WTC11 (cell line): ENCODE results near the gene TGM2. TPM values are rescaled to one million over a fixed set of nuclear protein-coding genes. Genes with fewer than 3 reads are reported as not detected.

Source experiments
- ATAC-seq: fragments of 200-7000 bp; cut with Tn5 transposase; 2 replicates; pipeline ENCODE4 v1.10.0; 2021; ENCODE audit warnings: mild to moderate bottlenecking, moderate library complexity
- CTCF ChIA-PET: fragments of 300-600 bp; sonication (Branson Sonifier 250); formaldehyde crosslinking; loops from one replicate; lab custom pipeline; 2021; ENCODE audit warnings: antibody characterized with exemption; lab: Charles Lee
- POLR2A ChIA-PET: fragments of 350-600 bp; sonication (Branson Sonifier 250); formaldehyde crosslinking; loops from one replicate; lab custom pipeline; 2021; ENCODE audit warnings: antibody characterized with exemption; lab: Charles Lee
- DNase-seq: peaks from one replicate; pipeline ENCODE4 v3.0.0; 2021; ENCODE audit warnings: low spot score
- H3K27ac Mint-ChIP-seq: 2 replicates; pipeline ENCODE4 v1.8.0; 2021; ENCODE audit warnings: mixed read lengths
- H3K27me3 Mint-ChIP-seq: 2 replicates; pipeline ENCODE4 v1.8.0; 2021; ENCODE audit warnings: low read depth, mild to moderate bottlenecking, moderate library complexity, mixed read lengths
- H3K36me3 Mint-ChIP-seq: 2 replicates; pipeline ENCODE4 v1.8.0; 2021; ENCODE audit warnings: mixed read lengths
- H3K4me1 Mint-ChIP-seq: 2 replicates; pipeline ENCODE4 v1.8.0; 2022; ENCODE audit warnings: mixed read lengths
- H3K4me3 Mint-ChIP-seq: 2 replicates; pipeline ENCODE4 v1.8.0; 2021; ENCODE audit warnings: mild to moderate bottlenecking, moderate library complexity, mixed read lengths
- H3K9me3 Mint-ChIP-seq: 2 replicates; pipeline ENCODE4 v1.8.0; 2021; ENCODE audit warnings: mixed read lengths
- CDX4 ChIP-seq: fragments of 250-450 bp; sonication (Bioruptor Pico); IDR thresholded peaks from 2 replicates; pipeline ENCODE4 v1.9.0; 2021; ENCODE audit warnings: moderate library complexity, mild to moderate bottlenecking, inconsistent platforms, borderline replicate concordance
- FOXK1 ChIP-seq: sonication (generic); formaldehyde crosslinking; IDR thresholded peaks from 2 replicates; pipeline ENCODE4 v1.8.0; 2022; ENCODE audit warnings: mild to moderate bottlenecking, moderate library complexity, missing genetic modification reagents
- FOXP1 ChIP-seq: sonication (generic); formaldehyde crosslinking; IDR thresholded peaks from 2 replicates; pipeline ENCODE4 v1.8.0; 2022; ENCODE audit warnings: missing genetic modification reagents, mild to moderate bottlenecking, moderate library complexity, borderline replicate concordance
- HMGA2 ChIP-seq: fragments of 250-450 bp; sonication (Bioruptor Pico); IDR thresholded peaks from 2 replicates; pipeline ENCODE4 v1.4.0; 2021; ENCODE audit warnings: mild to moderate bottlenecking, moderate library complexity
- NFE2L1 ChIP-seq: sonication (generic); formaldehyde crosslinking; IDR thresholded peaks from 2 replicates; pipeline ENCODE4 v1.8.1; 2023; ENCODE audit warnings: missing genetic modification reagents
- RELA ChIP-seq: sonication (generic); formaldehyde crosslinking; IDR thresholded peaks from 2 replicates; pipeline ENCODE4 v1.8.1; 2022; ENCODE audit warnings: missing genetic modification reagents, mild to moderate bottlenecking, borderline replicate concordance
- SMAD3 ChIP-seq: sonication (generic); formaldehyde crosslinking; IDR thresholded peaks from 2 replicates; pipeline ENCODE4 v1.8.0; 2022; ENCODE audit warnings: missing genetic modification reagents, mild to moderate bottlenecking, borderline replicate concordance
- TEAD4 ChIP-seq: sonication (generic); formaldehyde crosslinking; IDR thresholded peaks from 2 replicates; pipeline ENCODE4 v1.8.0; 2022; ENCODE audit warnings: mild to moderate bottlenecking, missing genetic modification reagents
- ZNF232 ChIP-seq: sonication (generic); formaldehyde crosslinking; IDR thresholded peaks from 2 replicates; pipeline ENCODE4 v1.8.0; 2022; ENCODE audit warnings: mild to moderate bottlenecking, missing genetic modification reagents
- ZNF317 ChIP-seq: sonication (generic); formaldehyde crosslinking; IDR thresholded peaks from 2 replicates; pipeline ENCODE4 v1.8.1; 2023; ENCODE audit warnings: low read depth, mild to moderate bottlenecking, moderate library complexity, missing genetic modification reagents, borderline replicate concordance
- ZNF671 ChIP-seq: fragments of 250-450 bp; sonication (Bioruptor Pico); IDR thresholded peaks from 2 replicates; pipeline ENCODE4 v1.8.0; 2021; ENCODE audit warnings: mild to moderate bottlenecking
- total RNA-seq: library from RNA; stranded (reverse); gene quantifications from 3 replicates; pipeline ENCODE4 v1.2.3, GENCODE V29; 2021
- TF ChIP-seq, protein P1 (sequence below): sonication (generic); formaldehyde crosslinking; conservative IDR thresholded peaks from 2 replicates; pipeline ENCODE4 v1.8.1; 2022; ENCODE audit warnings: mild to moderate bottlenecking, missing genetic modification reagents
- TF ChIP-seq, protein P2 (sequence below): sonication (generic); formaldehyde crosslinking; IDR thresholded peaks from 2 replicates; pipeline ENCODE4 v1.8.0; 2023; ENCODE audit warnings: missing genetic modification reagents, mild to moderate bottlenecking, borderline replicate concordance
- TF ChIP-seq, protein P3 (sequence below): sonication (generic); formaldehyde crosslinking; IDR thresholded peaks from 2 replicates; pipeline ENCODE4 v1.8.1; 2023; ENCODE audit warnings: mild to moderate bottlenecking, missing genetic modification reagents, borderline replicate concordance
- TF ChIP-seq, protein P4 (sequence below): fragments of 250-450 bp; sonication (Bioruptor Pico); conservative IDR thresholded peaks from 2 replicates; pipeline ENCODE4 v1.9.0; 2021; ENCODE audit warnings: mild to moderate bottlenecking

Gene TGM2
- total RNA-seq, 1 experiment from 2014 or later: 1.5 TPM

- POLR2A ChIA-PET: no interaction called here
- Mint-ChIP-seq H3K4me3 (no peak overlapping the region), H3K27me3 (no peaks in the 10 kb centered on the region), H3K4me1 (no peaks in the 10 kb centered on the region), H3K27ac (no peak overlapping the region), H3K9me3 (peaks cover 7% of the 10 kb centered on the region)
- ATAC-seq: no peak
- no peak for DNase-seq
- no peak for TF ChIP-seq ZNF317 (CRISPR knock-in tag)
- TF ChIP-seq, protein P1, sequence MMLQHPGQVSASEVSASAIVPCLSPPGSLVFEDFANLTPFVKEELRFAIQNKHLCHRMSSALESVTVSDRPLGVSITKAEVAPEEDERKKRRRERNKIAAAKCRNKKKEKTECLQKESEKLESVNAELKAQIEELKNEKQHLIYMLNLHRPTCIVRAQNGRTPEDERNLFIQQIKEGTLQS: no peak
- TF ChIP-seq SMAD3 (CRISPR knock-in tag): no peak
- TF ChIP-seq FOXK1 (CRISPR knock-in tag): no peak
- TF ChIP-seq RELA: no peak
- TF ChIP-seq, protein P2, sequence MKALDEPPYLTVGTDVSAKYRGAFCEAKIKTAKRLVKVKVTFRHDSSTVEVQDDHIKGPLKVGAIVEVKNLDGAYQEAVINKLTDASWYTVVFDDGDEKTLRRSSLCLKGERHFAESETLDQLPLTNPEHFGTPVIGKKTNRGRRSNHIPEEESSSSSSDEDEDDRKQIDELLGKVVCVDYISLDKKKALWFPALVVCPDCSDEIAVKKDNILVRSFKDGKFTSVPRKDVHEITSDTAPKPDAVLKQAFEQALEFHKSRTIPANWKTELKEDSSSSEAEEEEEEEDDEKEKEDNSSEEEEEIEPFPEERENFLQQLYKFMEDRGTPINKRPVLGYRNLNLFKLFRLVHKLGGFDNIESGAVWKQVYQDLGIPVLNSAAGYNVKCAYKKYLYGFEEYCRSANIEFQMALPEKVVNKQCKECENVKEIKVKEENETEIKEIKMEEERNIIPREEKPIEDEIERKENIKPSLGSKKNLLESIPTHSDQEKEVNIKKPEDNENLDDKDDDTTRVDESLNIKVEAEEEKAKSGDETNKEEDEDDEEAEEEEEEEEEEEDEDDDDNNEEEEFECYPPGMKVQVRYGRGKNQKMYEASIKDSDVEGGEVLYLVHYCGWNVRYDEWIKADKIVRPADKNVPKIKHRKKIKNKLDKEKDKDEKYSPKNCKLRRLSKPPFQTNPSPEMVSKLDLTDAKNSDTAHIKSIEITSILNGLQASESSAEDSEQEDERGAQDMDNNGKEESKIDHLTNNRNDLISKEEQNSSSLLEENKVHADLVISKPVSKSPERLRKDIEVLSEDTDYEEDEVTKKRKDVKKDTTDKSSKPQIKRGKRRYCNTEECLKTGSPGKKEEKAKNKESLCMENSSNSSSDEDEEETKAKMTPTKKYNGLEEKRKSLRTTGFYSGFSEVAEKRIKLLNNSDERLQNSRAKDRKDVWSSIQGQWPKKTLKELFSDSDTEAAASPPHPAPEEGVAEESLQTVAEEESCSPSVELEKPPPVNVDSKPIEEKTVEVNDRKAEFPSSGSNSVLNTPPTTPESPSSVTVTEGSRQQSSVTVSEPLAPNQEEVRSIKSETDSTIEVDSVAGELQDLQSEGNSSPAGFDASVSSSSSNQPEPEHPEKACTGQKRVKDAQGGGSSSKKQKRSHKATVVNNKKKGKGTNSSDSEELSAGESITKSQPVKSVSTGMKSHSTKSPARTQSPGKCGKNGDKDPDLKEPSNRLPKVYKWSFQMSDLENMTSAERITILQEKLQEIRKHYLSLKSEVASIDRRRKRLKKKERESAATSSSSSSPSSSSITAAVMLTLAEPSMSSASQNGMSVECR (CRISPR knock-in tag): no peak
- TF ChIP-seq NFE2L1 (CRISPR knock-in tag): no peak
- no peak for TF ChIP-seq CDX4 (CRISPR knock-in tag)
- no peak for TF ChIP-seq TEAD4 (CRISPR knock-in tag)
- no peak for TF ChIP-seq ZNF671 (CRISPR knock-in tag)
- TF ChIP-seq FOXP1 (CRISPR knock-in tag): no peak
- no peak for TF ChIP-seq HMGA2 (CRISPR knock-in tag)
- no peak for TF ChIP-seq ZNF232
- TF ChIP-seq, protein P3, sequence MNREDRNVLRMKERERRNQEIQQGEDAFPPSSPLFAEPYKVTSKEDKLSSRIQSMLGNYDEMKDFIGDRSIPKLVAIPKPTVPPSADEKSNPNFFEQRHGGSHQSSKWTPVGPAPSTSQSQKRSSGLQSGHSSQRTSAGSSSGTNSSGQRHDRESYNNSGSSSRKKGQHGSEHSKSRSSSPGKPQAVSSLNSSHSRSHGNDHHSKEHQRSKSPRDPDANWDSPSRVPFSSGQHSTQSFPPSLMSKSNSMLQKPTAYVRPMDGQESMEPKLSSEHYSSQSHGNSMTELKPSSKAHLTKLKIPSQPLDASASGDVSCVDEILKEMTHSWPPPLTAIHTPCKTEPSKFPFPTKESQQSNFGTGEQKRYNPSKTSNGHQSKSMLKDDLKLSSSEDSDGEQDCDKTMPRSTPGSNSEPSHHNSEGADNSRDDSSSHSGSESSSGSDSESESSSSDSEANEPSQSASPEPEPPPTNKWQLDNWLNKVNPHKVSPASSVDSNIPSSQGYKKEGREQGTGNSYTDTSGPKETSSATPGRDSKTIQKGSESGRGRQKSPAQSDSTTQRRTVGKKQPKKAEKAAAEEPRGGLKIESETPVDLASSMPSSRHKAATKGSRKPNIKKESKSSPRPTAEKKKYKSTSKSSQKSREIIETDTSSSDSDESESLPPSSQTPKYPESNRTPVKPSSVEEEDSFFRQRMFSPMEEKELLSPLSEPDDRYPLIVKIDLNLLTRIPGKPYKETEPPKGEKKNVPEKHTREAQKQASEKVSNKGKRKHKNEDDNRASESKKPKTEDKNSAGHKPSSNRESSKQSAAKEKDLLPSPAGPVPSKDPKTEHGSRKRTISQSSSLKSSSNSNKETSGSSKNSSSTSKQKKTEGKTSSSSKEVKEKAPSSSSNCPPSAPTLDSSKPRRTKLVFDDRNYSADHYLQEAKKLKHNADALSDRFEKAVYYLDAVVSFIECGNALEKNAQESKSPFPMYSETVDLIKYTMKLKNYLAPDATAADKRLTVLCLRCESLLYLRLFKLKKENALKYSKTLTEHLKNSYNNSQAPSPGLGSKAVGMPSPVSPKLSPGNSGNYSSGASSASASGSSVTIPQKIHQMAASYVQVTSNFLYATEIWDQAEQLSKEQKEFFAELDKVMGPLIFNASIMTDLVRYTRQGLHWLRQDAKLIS (CRISPR knock-in tag): no peak
- TF ChIP-seq, protein P4, sequence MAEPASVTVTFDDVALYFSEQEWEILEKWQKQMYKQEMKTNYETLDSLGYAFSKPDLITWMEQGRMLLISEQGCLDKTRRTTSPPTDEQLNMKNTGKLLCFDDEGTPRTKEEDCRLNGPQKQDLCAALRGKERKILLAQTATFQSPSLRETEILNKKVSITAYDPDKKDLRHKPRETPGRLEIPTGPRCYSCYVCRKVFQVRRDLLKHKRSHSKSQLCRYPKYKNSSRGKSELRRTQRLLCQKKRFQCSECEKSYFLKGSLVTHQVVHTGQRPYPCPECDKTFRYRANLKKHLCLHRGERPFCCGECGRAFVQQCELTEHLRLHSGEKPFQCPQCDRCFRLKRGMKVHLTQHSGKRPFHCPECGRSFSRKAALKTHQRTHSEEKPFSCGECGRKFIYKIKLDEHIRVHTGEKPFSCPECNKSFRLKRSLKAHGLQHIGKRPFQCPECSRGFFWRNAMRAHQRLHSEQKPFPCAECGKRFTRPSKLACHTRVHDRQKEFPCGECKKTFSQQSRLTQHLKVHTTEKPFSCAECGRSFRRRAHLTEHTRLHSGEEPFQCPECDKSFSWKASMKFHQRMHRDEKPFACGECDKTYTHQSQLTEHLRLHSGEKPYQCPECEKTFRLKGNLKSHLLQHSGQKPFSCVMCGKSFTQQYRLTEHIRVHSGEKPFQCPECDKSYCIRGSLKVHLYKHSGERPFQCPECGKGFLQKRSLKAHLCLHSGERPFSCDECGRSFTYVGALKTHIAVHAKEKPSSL (CRISPR knock-in tag): no peak
- TF ChIP-seq, all 79 proteins: peak for 0
- peaks cover 33% of the 10 kb centered on the region for H3K36me3 Mint-ChIP-seq
- CTCF ChIA-PET: no interaction called here
These were observed 85.7 kb downstream of the TGM2 start for GRCh38 chr20:38079353-38079752.
